ENCODE results near the gene EPHB4. TPM values are rescaled to one million over a fixed set of nuclear protein-coding genes. Genes with fewer than 3 reads are reported as not detected.

Gene EPHB4
- total and polyA plus RNA-seq, 9 donors: 24.4 to 119 (median 76.8) TPM

GRCh38 chr7:100785878-100786277 is 41.4 kb downstream of the EPHB4 start:
- Histone ChIP-seq H3K27ac (no peak overlapping the region), H3K27me3 (no peaks in the 10 kb centered on the region), H3K36me3 (no peaks in the 10 kb centered on the region), H3K4me1 (ENCODE audit: insufficient read depth) (no peaks in the 10 kb centered on the region), H3K4me3 (no peak overlapping the region), H3K9me3 (no peaks in the 10 kb centered on the region)
- 39 to 58% (median 49%) methylated on average over 17 of the region's 17 CpGs for WGBS, 3 donors
- intact Hi-C loops (cut with DNase I): no loop called here
- DNase-seq: no peak
- TF ChIP-seq CTCF (IDR thresholded peaks at IDR 0.05) (no peak), EP300 (IDR thresholded peaks at IDR 0.05) (no peak), POLR2A (IDR thresholded peaks at IDR 0.05) (no peak)

DNA sequence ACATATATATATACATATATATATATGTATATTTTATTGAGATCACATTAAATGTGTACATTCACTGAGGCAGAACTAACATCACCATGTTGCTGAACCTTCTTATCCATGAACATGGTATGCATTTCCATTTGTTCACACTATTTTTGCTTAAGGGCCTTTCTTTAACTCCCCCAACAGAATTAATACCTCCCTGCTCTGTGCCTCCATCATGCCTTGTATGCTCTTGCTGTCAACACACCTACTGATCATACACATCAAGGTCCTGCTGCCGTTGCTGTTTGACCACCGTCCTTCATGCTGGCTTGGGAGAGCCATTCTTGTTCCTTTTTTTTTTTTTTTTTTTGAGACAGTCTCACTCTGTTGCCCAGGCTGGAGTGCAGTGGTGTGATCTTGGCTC is 43.5 kb downstream of the EPHB4 start:
- Histone ChIP-seq H3K4me3 (no peak overlapping the region), H3K27ac (no peak overlapping the region), H3K36me3 (no peaks in the 10 kb centered on the region), H3K9me3 (no peaks in the 10 kb centered on the region), H3K4me1 (ENCODE audit: insufficient read depth) (no peaks in the 10 kb centered on the region), H3K27me3 (no peaks in the 10 kb centered on the region)
- TF ChIP-seq POLR2A (IDR thresholded peaks at IDR 0.05) (no peak), EP300 (IDR thresholded peaks at IDR 0.05) (no peak), CTCF (IDR thresholded peaks at IDR 0.05) (no peak)
- intact Hi-C loops (cut with DNase I): no loop called here
- DNase-seq: no peak
- 95 to 99% (median 98%) methylated on average over 2 of the region's 2 CpGs for WGBS, 3 donors

- no peaks in the 10 kb centered on the region for H3K36me3 ChIP-seq
- H3K27me3 ChIP-seq: no peaks in the 10 kb centered on the region
- WGBS, 3 donors: 21 to 40% (median 23%) methylated on average over 7 of the region's 7 CpGs
- no peaks in the 10 kb centered on the region for H3K4me1 ChIP-seq (ENCODE audit: insufficient read depth)
- H3K4me3 ChIP-seq: no peak overlapping the region
- no peaks in the 10 kb centered on the region for H3K9me3 ChIP-seq
- intact Hi-C loops (cut with DNase I): no loop called here
- no peak overlapping the region for H3K27ac ChIP-seq
- TF ChIP-seq CTCF (IDR thresholded peaks at IDR 0.05) (no peak), EP300 (IDR thresholded peaks at IDR 0.05) (no peak), POLR2A (IDR thresholded peaks at IDR 0.05) (no peak)
- no peak for DNase-seq
These were observed 46.1 kb downstream of the EPHB4 start for GRCh38 chr7:100781255-100781654.

DNA sequence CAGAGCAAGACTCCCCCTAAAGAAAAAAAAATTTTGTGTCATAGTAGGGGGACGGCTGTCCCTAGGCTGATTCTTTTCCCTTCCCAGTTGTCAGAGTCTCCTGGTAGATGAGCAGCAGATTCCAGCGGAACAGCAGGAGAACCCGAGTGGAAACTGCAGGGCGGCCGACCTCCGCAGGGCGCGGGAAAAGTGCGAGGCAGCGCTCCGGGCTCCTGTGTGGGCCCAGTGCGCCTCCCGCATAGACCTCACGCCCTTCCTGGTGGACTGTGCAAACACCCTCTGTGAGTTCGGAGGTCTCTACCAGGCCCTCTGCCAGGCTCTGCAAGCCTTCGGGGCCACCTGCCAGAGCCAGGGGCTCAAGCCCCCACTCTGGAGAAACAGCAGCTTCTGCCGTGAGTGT is 48.0 kb downstream of the EPHB4 start:
- intact Hi-C loops (cut with DNase I): no loop called here
- H3K4me1 ChIP-seq (ENCODE audit: insufficient read depth): no peaks in the 10 kb centered on the region
- H3K9me3 ChIP-seq: no peaks in the 10 kb centered on the region
- DNase-seq: no peak
- 60 to 61% (median 61%) methylated on average over 17 of the region's 17 CpGs for WGBS, 3 donors
- no peak overlapping the region for H3K4me3 ChIP-seq
- no peaks in the 10 kb centered on the region for H3K36me3 ChIP-seq
- no peak for TF ChIP-seq EP300 (IDR thresholded peaks at IDR 0.05)
- TF ChIP-seq CTCF (IDR thresholded peaks at IDR 0.05): no peak
- no peak for TF ChIP-seq POLR2A (IDR thresholded peaks at IDR 0.05)
- H3K27ac ChIP-seq: no peak overlapping the region
- no peaks in the 10 kb centered on the region for H3K27me3 ChIP-seq

Measured in ovary (tissue), 9 donors.